NCI-H345 (cell line): ENCODE data around the gene TIAM2.
"Not testable (repeated sequence)": the region's sequence is repeated elsewhere in the genome, so short reads cannot be mapped to it uniquely, and the experiment has no call there.

Experiments used
- DNase-seq: peaks from one replicate; lab custom pipeline; 2025; lab: John Stamatoyannopoulos, UW

TIAM2 gene

GRCh38 chr6:154991207-154991606 is 3.9 kb upstream of the TIAM2 start:
- no peak for DNase-seq

- no peak for DNase-seq
These were observed 2.1 kb upstream of the TIAM2 start for GRCh38 chr6:154993026-154993425.

GRCh38 chr6:154993710-154994109 is 1.4 kb upstream of the TIAM2 start:
- DNase-seq: no peak

GRCh38 chr6:154994836-154995253 is 270 bp upstream of the TIAM2 start:
- DNase-seq: no peak

GRCh38 chr6:154996016-154996590 is 988 bp downstream of the TIAM2 start:
- no peak for DNase-seq

GRCh38 chr6:154996841-154997311 is 1.8 kb downstream of the TIAM2 start:
- DNase-seq: no peak

- DNase-seq: no peak
These were observed 3.7 kb downstream of the TIAM2 start for GRCh38 chr6:154998855-154999254.

- DNase-seq: no peak
These were observed 6.4 kb downstream of the TIAM2 start for GRCh38 chr6:155001482-155001881.

GRCh38 chr6:155001934-155002333 is 6.8 kb downstream of the TIAM2 start:
- no peak for DNase-seq

GRCh38 chr6:155003476-155003875 is 8.4 kb downstream of the TIAM2 start:
- DNase-seq: no peak

- DNase-seq: no peak
These were observed 8.9 kb downstream of the TIAM2 start for GRCh38 chr6:155004017-155004416.

GRCh38 chr6:155004576-155005372 is 9.7 kb downstream of the TIAM2 start:
- DNase-seq: no peak

- DNase-seq: no peak
These were observed 13.5 kb downstream of the TIAM2 start for GRCh38 chr6:155008625-155009024.

GRCh38 chr6:155010940-155011339 is 15.8 kb downstream of the TIAM2 start:
- DNase-seq: no peak

GRCh38 chr6:155011809-155012291 is 16.7 kb downstream of the TIAM2 start:
- DNase-seq: no peak

GRCh38 chr6:155013457-155013876 is 18.4 kb downstream of the TIAM2 start:
- no peak for DNase-seq

- no peak for DNase-seq
These were observed 19.0 kb downstream of the TIAM2 start for GRCh38 chr6:155014137-155014536.

GRCh38 chr6:155014670-155015300 is 19.7 kb downstream of the TIAM2 start:
- no peak for DNase-seq

GRCh38 chr6:155018415-155018814 is 23.3 kb downstream of the TIAM2 start:
- not testable (repeated sequence) for DNase-seq

GRCh38 chr6:155021680-155022079 is 26.6 kb downstream of the TIAM2 start:
- DNase-seq: no peak

- DNase-seq: no peak
These were observed 27.6 kb downstream of the TIAM2 start for GRCh38 chr6:155022721-155023120.

GRCh38 chr6:155023717-155024116 is 28.6 kb downstream of the TIAM2 start:
- no peak for DNase-seq
